Bronchial epithelial cell (primary cell): ENCODE measurements around the gene SMNDC1. TPM values are rescaled to one million over a fixed set of nuclear protein-coding genes. Genes with fewer than 3 reads are reported as not detected.

Experiments
- DNase-seq: peaks from one replicate; pipeline ENCODE4 v3.0.0-alpha.2; 2010; ENCODE audit warnings: low read depth
- FAIRE-seq: peaks from 2 replicates; lab custom pipeline; 2011; peaks lifted over from hg19 to GRCh38; lab: Jason Lieb, UNC
- H3K27me3 ChIP-seq: 2 replicates; pipeline ENCODE4 v1.5.1; 2011; ENCODE audit warnings: low read length; ENCODE audit not compliant: control insufficient read depth, insufficient read depth
- H3K36me3 ChIP-seq: 2 replicates; pipeline ENCODE4 v1.5.1; 2011; ENCODE audit warnings: low read length; ENCODE audit not compliant: control insufficient read depth, insufficient read depth
- H3K4me3 ChIP-seq: 2 replicates; pipeline ENCODE4 v1.5.1; 2011; ENCODE audit warnings: mild to moderate bottlenecking, low read depth, low read length, control low read depth
- total RNA-seq: library from RNA; depleted of rRNA; stranded (reverse); fragments of >200 nt; gene quantifications from 2 replicates; pipeline ENCODE4 v1.2.1, GENCODE V29; 2014
- TF ChIP-seq, protein P1 (sequence below): IDR thresholded peaks from 2 replicates; pipeline ENCODE4 v1.5.1; 2011; ENCODE audit warnings: mild to moderate bottlenecking, moderate library complexity, low read length, control low read depth, inconsistent platforms; ENCODE audit not compliant: insufficient read depth, severe bottlenecking

SMNDC1 gene
- total RNA-seq, 1 donor from 2014 or later, result 6.3 TPM

DNA sequence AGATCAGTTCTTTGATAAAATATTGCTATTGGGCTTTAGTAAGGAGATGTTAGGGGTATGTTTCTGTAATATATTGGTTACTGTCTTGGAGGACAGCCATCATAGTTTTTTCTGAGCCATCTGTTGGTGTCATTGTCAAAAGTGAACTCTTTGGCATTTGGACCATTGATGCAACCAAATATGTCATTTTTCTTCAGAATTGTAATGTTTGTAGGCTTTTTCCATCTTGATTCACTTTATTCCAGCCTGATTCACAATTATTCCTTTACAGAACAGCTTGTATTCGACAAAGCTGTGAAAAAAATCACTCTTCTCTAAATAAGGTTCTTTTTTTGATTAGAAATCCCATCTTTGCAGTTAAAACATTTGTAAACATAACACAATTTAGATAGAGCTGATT lies 37.4 kb downstream of the SMNDC1 start:
- TF ChIP-seq, protein P1, sequence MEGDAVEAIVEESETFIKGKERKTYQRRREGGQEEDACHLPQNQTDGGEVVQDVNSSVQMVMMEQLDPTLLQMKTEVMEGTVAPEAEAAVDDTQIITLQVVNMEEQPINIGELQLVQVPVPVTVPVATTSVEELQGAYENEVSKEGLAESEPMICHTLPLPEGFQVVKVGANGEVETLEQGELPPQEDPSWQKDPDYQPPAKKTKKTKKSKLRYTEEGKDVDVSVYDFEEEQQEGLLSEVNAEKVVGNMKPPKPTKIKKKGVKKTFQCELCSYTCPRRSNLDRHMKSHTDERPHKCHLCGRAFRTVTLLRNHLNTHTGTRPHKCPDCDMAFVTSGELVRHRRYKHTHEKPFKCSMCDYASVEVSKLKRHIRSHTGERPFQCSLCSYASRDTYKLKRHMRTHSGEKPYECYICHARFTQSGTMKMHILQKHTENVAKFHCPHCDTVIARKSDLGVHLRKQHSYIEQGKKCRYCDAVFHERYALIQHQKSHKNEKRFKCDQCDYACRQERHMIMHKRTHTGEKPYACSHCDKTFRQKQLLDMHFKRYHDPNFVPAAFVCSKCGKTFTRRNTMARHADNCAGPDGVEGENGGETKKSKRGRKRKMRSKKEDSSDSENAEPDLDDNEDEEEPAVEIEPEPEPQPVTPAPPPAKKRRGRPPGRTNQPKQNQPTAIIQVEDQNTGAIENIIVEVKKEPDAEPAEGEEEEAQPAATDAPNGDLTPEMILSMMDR, result no peak
- DNase-seq, result no peak
- Histone ChIP-seq H3K4me3 (no peak overlapping the region), H3K27me3 (no peaks in the 10 kb centered on the region), H3K36me3 (no peaks in the 10 kb centered on the region)
- no peak for FAIRE-seq

DNA sequence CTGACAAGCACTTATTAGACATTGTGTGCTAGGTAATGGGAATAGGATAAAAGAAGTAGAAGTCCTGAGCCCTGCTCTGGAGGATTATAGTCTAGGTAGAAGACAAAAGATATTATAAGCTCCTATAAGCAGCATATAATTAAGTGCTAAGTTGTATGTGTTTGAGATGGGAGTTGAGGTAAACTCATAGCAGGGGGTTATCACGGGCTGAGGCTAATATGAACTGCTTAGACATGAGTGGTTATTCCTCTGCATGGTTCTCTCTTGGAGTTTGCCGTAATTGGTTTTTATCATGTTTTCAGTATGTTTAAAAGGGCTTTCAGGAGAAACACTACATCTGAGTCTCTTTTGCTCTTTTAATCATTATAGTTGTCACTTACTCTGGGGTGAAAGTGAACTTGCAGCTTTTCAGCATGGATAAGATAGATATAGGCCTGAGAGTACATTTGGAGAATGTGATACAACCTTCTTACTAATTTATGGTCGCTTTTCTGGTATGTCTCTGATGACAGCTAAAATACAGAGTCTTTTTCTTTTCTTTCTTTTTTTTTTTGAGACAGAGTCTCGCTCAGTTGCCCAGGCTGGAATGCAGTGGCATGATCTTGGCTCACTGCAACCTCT lies 39.0 kb downstream of the SMNDC1 start:
- FAIRE-seq (no peak), DNase-seq (no peak)
- no peaks in the 10 kb centered on the region for H3K36me3 ChIP-seq
- TF ChIP-seq, protein P1, result no peak
- no peak overlapping the region for H3K4me3 ChIP-seq
- H3K27me3 ChIP-seq, result no peaks in the 10 kb centered on the region

DNA sequence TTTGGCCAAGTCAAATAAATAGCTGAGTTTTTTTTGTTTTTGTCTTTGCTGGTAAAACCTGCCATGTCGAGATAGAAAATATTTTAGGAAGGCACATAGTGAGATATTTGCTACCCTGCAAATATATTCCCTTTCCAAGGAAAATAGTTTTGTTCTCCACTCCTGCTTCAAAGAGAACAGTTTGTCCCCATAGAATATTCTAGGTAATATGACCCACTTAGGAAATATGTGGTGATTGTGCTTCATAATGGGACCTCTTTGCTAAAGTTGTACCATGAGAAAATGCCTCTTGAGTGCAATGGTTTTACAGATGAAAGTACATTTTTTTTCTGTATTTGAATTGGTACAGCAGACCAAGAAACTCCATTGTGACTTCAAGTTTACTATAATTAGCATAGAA lies 41.6 kb downstream of the SMNDC1 start:
- no peak for FAIRE-seq
- Histone ChIP-seq H3K4me3 (no peak overlapping the region), H3K27me3 (no peaks in the 10 kb centered on the region), H3K36me3 (no peaks in the 10 kb centered on the region)
- TF ChIP-seq, protein P1, result no peak
- no peak for DNase-seq

DNA sequence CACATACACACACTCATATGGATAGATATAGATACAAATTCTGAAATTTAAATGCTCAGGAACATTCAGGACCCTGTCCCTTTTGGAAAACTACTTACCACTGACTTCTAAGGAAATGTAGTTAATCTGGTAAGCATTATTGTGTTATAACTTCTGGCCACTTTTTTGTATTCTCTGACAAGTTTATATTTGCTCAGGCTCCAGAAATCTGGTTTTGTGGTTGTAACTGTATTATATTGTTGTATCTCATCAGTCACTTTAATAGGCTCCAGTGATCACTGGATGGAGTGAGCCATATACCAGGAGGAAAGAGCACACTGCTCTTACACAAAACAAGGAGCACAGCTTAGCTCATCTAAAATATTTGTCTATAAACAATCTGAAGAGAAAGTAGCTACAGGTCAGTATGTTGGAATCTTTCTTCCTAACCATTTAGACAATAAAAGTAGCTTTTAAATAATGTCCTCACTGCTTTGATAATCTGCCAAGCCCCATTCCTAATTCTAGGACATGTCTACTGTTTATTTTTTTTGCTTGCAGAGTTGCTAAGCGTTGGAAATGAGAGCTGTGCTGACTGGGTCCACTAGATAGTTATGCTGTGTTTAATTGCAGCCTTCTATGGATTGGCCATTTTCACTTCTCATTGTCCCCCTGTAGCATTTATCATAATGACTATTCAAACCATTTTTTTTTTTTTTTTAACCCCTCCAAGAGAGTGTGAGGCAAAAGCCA lies 43.8 kb downstream of the SMNDC1 start:
- Histone ChIP-seq H3K36me3 (no peaks in the 10 kb centered on the region), H3K27me3 (no peaks in the 10 kb centered on the region), H3K4me3 (no peak overlapping the region)
- DNase-seq (no peak), FAIRE-seq (no peak)
- TF ChIP-seq, protein P1, result no peak

DNA sequence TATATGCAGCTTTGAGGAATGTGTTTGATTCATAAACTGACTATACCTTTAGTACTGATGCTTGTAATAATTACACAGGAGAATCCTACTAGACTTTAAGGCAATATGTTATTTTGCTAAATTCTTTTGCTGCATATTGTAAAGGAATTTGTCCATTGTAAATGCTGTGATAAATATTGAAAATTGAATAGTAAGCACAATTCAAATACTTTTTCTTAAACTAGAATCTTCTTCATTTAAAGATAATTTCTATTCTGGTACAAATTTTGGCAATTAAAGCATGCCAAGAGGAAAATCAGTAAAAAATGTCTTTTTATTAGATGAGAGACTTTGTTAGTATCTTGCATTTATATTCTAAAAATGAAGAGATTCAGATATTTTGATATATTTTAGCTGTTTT lies 45.4 kb downstream of the SMNDC1 start:
- Histone ChIP-seq H3K36me3 (no peaks in the 10 kb centered on the region), H3K27me3 (no peaks in the 10 kb centered on the region), H3K4me3 (no peak overlapping the region)
- FAIRE-seq (no peak), DNase-seq (no peak)
- TF ChIP-seq, protein P1, result no peak
